NT2/D1 (cell line): ENCODE measurements around the gene MTOR.

ENCODE experiments used
- SUZ12 ChIP-seq: IDR thresholded peaks from 2 replicates; pipeline ENCODE4 v1.6.1; 2011; ENCODE audit not compliant: insufficient read length, insufficient read depth; ENCODE audit errors: extremely low read depth
- YY1 ChIP-seq: IDR thresholded peaks from 2 replicates; pipeline ENCODE4 v1.6.1; 2011; ENCODE audit not compliant: insufficient read length, insufficient read depth
- ZNF274 ChIP-seq: IDR thresholded peaks from 2 replicates; pipeline ENCODE4 v1.6.1; 2011; ENCODE audit warnings: mild to moderate bottlenecking, low read depth, low read length

- TF ChIP-seq YY1, result no peak
- no peak for TF ChIP-seq SUZ12
- no peak for TF ChIP-seq ZNF274
Observed at GRCh38 chr1:11174261-11174942, 87.9 kb downstream of the MTOR start.
